ENCODE results near the gene PTPRN.
A peak's percentile ranks its signal among the peaks of the same experiment; 100 is the strongest.
"Not testable (repeated sequence)": the region's sequence is repeated elsewhere in the genome, so short reads cannot be mapped to it uniquely, and the experiment has no call there.

Gene PTPRN

DNA sequence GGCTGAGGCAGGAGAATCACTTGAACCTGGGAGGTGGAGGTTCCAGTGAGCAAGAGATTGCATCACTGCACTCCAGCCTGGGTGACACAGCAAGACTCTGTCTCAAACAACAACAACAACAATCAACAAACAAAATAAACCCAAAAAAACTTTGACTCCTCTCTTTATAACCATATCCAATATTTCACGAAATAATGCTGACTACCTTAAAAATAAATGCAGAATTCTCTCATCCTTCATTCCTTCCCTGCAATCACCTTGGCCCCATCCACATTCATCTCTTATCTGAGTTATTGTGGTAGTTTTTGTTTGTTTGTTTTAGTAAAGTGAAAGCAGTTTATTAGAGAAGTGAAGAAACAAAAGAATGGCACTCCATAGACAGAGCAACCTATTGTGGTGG is 3.2 kb downstream of the PTPRN start:
- DNase-seq: no peak

DNA sequence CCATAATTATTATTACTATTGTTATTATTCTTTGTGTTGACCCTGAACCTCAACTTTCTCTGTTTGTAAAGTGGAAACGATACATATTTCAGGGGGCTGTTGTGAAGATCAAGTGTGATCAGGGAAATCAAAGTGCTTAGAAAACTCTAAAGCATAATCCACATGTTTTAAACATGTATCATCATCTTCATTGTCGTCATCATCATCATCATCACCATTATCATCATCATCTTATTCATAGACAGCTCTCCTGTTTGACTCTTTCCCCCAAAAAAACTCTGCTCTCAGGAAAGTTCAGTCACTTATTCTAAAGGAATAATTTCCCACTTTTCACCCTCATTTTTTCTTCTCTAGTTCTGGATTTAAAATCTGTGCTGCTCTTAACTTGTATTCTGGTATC is 5.0 kb downstream of the PTPRN start:
- DNase-seq: no peak

DNA sequence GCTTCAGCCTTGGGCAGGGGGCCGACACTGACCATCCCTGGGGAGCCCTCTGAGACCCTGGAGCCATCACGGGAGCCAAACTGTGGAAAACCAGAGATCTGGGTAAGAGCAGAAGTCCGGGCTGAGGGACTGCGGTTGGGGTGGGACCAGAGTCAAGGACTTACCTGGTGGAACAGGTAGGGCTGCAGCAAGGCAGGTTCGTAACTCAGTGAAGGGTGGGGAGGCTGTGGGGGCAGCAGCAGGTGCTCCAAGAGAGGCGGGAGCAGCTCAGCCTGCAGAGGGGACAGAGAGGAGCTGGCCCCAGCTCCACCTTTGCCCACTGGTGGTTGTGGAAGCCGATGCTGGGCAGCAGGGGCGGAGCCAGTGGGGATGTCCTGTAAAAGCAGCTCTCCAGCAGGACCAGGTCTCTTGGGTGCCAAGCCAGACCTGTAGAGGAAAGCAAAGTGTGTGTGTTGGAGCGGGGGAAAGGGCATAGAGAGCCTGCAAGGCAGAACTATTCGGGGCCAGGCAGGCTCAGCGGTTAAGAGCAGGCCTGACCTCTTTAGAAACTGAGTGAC is 6.7 kb downstream of the PTPRN start:
- DNase-seq: no peak

DNA sequence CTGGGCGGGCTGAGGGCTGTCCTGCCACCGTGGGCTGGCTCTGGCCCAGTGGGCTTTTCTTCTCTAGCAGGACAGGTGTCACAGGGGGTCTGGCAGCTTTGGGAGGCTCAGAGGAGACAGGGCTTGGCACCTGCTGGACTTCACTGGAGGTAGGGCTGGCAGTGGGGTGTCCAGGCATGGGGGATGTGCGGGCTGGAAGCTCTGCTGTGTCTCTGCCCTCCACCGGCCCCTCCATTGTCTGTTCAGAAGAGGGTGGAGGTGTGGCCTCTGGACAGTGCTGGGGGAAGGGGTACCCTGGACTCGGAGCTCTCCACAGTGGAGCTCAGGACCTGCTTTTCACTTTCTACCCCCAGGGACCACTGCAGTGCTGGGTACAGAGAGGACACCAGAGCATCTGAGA is 9.2 kb downstream of the PTPRN start:
- no peak for DNase-seq

DNA sequence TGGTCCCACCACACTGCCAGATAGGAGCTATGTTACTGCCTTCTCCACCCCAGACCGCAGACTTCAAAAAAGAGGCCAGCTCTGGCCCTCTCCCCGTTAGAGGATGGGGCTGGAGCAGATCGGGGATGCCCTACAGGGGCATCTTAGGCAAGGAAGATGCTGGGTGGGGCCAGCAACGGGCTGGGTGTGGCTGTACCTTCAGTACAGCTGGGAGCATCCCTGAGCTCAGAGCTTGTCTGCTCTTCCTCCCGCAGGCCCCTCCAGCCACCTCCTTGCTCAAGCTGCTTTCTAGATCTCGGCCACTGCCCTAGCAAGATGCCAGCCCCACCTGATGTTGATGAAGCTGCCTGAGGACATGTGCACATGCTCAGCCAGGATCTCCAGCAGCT is 9.8 kb downstream of the PTPRN start:
- no peak for DNase-seq

DNA sequence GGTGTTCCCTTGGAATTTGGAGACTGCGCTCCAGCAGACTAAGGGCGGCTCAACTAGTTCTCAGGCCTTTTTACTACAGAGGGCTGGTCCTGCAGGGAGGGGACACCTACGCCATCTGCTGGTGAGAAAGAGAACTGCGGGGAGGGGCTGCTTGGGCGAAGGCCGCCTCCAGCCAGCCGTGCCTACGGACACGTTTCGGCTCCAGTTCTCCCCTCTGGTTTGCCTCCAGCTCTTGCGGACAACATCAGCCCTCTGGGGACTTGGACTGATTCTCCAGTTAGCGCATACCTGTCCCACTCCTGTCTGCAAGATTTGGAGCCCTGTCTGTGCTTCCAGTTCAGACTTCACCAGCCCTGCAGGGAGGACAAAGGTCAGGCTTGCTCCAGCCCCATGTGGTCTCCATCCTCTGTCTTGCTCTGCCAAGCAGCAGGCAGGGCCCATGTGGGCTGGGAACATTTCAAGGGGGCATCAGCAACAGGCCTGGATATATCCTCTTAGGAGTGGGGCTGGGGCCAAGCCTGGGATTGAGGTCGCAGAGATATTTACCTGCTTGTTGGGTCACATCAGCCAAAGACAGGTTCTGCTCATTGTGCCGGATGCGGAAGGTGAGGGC is 10.3 kb downstream of the PTPRN start:
- DNase-seq: peak; percentile 87

DNA sequence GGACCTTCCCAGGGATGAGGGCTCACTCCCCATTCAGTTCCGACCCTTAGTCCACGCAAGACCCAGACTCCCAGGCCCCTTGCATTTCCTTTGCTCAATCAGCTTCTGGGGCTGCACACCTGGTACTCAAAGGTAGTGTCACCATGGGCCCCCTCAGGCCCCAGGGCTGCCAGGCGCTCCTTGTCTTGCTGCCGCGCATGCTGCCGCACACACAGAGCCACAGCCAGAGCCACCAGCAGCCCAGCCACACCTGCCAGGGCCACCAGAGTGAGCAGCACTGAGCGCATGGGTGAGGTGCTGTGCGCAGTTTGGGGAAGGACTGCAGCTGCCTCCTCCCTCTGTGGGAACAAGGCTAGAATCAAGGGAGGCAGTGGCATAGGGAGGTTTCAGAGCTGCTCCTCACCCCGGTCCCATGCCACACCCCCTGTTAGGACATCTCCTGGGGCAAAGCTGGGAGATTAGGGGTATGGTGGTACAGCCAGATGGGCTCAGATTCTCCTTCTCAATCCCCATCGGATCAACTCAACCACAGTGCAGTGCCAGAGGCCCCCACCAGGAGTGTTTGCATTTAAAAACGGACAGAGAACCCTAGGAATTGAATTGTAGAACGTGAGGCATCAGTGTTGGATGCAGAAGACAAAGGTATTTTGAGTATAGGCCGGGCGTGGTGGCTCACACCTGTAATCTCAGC is 11.3 kb downstream of the PTPRN start:
- DNase-seq: no peak

DNA sequence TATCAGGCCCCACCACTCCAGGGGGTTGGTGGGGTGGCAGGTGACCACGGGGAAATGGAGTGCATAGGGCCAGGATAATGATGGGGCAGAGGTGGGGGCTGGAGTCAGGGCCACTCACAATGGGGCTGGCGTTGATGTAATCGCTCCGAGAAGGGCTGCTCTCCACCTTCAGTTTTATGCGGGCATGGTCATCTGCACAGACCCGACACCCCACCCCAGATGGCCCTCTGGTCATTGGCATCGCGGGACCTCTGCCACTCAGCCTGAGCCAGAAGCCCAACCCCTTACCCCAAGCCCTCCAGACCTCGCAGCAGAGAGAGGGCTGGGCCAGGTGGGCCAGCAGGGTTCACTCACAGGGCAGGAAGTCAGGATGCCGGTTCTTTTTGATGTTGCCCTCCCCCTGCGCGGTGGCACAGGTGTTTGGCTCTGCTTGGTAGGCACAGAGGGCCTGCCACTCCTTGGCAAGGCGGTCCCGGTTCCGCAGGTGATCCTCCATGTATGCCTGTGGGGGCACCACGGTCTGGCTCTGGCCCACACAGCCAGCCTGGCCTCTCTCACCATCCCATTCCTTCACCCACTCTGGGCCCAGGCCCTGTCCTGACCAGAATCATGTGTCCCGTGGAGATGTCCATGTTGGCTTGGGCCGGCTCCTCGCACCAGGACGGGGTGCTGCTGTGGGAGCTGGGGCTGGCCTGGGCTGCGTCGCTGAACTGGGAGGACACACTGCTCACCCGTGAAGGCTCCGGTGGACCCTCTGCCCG is 12.4 kb downstream of the PTPRN start:
- DNase-seq: no peak

DNA sequence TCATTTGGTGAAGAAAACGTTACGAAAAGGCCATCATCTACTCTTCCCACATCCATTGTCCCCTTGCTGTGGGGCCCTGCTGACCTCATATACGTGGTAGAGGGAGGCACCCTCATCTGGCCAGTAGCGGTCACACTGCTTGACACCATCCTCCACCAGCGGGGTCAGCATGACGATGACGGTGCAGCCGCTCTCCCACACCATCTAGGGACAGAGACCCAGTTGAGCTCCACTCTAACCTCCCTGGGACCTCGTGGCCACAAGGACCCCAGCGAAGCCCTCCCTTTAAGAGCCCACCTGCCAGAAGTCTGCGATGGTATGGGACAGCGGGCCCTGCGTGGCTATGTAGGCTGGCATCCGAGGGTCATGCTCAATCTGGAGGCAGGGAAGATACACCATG is 13.1 kb downstream of the PTPRN start:
- no peak for DNase-seq

DNA sequence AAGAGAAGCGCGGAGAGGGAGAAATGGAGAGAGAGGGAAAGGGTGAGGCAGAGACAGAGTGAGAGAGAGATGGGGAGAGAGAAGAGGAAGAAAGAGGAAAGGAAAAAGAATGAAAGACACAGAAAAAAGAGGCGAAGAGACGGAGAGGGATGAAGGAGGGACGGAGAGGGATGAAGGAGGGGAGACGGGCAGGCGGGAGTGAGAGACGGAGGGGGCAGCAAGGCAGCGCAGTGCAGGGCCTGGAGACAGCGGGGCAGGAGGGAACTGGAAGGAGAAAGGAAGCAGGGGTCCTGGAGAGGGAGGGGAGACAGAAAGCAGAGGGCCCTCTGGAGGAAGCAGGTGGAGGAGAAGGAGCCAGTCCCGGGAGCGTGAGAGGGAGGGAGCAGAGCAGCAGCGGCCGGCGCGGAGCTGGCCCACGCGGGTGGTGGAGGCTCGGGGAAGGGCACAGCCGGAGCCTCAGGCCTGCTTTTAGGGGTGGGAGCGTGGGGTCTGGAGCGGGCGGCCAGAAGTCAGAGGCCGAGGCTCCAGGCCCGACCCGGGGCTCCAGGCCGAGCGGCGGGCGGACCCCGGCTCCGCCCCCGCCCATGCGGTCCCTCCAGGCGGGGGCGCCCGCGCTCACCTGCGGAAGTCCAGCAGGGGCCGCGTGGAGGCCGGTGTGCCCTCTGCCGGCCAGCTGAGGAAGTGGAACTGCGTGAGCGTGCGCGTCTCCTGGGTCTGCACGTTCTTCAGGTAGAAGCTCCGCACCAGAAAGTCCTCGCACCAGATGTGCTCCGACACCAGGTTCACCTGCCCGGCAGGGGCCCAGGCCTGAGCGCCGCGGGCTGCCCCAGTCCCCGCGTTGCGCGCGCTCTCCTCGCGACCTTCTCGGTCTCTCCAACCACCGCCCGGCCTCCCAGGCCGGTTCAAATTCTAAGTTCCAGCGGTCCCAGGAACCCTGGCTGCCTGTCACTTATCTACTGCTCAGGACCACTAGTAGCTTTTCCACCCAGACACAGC is 14.5 kb downstream of the PTPRN start:
- DNase-seq: peak; percentile 87

DNA sequence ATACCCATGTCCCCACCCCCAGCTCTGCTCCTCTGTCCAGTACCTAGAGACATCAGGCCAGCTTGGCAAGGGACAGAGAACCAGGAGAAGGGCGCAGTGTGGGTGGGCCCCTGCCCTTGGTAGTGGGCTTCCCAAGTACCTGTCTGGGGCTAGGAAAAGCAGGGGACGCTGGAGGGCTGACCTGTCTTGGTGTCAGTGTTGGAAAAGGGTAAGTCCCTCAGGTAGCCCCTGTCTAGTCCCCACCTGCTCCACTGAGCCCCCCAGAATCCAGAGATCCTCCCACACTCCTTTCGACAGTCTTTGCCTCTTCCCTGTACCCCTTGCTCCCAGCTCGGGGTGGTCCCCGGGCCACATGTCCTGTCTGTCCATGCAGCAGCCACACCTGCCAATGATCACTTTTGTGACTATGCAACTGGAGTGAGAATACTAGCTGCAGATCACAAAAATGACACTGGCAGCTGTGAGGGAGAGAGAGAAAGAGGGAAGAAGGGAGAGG is 15.4 kb downstream of the PTPRN start:
- no peak for DNase-seq

DNA sequence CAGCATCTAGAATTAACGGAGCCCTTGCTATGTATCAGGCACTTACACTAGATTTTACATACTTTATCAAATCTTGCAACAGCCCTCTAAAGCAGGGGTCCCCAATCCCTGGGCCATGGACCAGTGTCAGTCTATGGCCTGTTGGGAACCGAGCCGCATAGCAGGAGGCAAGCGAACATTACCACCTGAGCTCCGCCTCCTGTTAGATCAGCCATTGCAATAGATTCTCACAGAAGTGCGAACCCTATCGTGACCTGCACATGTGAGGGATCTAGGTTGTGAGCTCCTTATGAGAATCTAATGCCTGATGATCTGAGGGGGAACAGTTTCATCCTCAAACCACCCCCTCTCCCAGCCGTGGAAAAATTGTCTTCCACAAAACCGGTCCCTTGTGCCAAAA is 16.6 kb downstream of the PTPRN start:
- no peak for DNase-seq

DNA sequence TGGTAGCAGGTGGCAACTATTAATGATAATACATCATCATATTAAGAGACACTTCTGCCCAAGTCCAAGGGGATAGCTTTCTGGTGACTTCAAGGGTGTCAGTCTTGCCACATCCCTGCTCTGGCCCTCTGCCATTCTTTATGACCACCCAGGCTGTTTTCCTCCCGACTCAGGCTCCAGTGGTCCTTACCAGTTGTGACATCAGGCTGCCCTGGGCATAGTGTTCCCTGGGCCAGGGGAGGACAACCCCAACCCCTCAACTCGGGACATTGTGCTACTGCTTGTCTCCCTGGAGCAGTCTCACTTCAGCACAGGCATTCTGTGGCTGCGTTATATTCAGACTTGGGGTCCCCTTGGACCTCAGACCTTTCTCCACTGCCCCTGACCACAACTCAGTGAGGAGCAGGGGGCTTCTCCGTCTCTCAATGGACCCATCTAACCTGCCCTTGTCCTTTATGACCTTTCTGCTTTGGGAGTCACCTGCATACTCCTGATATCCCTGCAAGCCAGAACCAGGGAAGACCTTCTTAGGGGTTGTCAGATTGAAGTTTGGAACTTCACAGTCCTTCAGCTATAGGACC is 17.2 kb downstream of the PTPRN start:
- no peak for DNase-seq

DNA sequence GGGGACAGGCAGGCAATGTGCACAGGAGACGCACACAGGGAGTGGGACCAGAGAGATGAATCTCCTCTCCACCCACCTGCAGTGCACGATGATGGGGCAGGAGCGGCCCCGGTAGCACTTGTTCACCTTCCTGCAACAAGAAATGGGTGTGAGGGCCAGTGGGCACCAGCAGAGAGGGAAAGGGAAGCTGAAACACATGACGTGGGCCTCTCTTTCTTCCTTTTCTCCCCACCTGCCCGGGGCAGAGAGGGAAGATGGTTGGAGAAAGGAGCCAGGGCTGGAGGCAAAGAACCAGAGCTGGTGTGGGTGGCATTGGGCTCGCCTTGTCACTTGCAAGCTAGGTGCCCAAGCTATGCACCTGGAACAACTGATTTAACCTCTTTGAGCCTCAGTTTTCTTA is 17.8 kb downstream of the PTPRN start:
- DNase-seq: no peak

DNA sequence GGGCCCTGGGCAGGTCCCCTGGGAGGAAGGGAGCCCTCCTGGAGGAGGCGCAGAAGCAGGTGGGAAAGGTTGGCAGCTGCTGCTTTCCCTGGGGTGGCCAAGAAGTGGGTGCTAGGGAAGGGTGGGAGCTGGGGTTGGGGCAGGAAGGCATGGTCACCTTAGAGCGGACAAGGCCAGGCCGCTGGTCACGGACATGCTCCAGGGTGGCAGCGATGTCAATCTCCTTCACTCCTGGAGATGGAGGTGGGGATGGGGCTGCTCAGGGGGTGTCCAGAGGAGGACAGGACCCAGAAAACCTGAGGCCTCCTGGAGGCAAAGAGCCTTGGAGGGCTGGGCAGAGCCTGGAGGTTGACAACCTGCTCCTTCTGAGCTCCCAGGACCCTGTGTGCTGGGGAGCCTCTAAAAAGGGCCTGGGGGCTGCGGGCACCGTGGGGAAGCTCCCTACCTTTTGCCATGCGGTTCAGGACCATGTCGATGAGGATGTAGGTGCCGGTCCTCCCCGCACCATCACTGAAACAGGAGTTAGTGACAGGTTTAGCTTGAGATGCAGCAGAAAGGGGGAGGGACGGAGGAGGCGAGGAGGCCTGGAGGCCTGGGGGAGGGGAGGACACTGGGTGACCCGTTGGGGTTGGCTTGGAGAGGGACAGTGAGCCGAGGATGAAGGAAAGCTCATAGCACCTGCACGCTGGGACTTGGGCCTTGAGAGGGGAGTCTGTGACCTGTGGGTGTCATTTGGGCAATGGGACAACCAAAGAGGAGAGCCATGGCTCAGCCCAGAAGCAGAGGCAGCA is 18.6 kb downstream of the PTPRN start:
- no peak for DNase-seq

DNA sequence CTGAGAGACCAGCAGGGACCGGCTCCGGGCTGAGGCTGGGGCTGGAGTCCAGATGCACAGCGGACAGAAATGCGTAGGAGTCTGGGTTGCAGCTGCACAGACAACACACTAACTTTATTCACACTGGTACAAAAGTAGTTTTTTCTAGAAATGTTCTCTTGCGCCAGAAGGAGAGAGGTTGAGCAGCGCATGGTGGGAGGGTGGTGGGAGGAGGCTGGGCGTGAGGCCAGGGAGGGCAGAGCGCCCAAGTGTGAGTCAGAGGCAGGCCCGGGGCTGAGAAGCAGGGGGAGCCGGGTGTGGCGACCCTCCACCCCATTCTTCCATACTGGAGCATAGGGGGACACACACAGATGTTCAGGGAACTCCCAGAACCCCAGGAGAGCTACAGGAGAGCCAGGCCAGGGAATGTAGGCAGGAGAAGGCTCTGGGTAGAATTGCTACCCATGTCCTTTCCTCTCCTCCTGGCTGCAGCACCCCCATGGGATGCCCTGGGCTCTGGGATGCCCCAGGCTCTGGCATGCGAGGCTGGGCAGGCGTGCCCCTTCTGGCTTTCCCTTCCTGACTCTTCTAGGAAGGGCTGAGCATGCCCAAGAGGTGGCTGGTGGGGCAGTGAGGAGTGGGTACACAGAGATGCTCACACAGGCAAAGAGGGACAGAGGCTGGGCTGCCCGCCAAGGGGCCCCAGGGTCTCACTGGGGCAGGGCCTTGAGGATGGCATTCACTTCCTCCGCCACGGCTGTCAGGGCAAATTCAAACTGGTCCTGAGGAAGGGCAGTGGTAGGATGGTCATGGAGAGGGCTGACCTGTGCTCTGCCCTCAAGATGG is 19.5 kb downstream of the PTPRN start:
- DNase-seq: peak; percentile 94

DNA sequence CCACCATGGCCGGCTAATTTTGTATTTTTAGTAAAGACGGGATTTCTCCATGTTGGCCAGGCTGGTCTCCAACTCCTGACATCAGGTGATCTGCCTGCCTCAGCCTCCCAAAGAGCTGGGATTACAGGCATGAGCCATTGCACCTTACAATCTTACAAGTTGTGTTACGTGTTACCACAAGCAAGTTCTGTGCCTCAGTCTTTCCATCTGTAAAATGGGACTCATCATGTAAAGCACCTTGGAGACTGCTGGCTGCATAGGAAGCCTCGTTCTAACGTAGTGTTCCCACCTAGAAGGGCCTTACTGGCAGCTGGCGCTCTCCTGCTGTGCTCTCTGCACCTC is 20.0 kb downstream of the PTPRN start:
- DNase-seq: no peak

DNA sequence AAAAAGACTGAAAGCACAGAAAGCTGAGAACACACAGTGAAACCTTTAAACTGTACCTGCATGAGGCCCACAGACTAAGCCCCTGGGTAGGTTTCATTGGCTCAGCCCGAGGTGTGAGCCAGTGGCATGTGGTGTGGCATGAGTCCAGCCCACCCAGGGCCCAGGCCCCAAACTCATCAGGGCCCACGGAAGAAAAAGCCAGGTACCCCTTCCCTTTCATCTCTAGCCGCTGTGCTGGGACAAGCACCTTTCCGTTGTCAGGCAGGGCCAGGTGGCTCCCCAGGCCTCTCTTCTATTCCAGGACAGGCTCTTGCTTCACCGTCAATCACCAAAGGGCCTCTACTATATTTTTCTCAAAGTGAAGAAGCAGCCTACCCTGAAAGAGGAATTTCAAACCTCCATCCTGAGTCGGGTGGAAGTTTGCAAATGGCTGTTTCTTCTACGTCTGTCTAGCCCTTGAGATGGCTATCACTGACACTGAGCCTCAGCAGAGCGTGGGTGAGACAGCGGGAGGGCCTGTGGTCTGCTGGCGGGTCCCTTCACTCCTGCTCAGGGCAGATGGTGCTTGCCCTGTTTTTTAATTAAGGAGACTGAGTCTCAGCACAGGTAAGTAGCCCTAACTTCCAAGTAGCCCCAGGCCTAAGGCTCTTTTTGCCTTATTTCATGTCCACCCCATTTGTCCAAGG is 21.5 kb downstream of the PTPRN start:
- no peak for DNase-seq

DNA sequence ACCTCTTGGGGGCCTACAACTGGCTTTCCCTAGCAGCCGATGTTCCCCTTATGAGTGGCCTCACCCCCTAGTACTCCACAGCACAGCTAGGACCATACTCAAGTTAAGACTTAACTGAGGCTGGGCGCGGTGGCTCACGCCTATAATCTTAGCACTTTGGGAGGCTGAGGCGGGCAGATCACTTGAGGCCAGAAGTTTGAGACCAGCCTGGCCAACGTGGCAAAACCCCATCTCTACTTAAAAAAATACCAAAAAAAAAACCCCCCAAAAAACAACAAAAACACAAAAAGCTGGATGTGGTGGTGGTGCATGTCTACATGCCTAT is 22.1 kb downstream of the PTPRN start:
- DNase-seq: not testable (repeated sequence)

Data from right hindlimb (tissue), 1 donor.